ENCODE measurements around the gene RHOJ. TPM values are rescaled to one million over a fixed set of nuclear protein-coding genes. Genes with fewer than 3 reads are reported as not detected.

RHOJ gene
- total and polyA plus RNA-seq, 2 of the 8 experiments (the other 6 are each of a cell fraction or from before 2014, with no cell fraction given): 0.11 TPM; not detected in 1

DNA sequence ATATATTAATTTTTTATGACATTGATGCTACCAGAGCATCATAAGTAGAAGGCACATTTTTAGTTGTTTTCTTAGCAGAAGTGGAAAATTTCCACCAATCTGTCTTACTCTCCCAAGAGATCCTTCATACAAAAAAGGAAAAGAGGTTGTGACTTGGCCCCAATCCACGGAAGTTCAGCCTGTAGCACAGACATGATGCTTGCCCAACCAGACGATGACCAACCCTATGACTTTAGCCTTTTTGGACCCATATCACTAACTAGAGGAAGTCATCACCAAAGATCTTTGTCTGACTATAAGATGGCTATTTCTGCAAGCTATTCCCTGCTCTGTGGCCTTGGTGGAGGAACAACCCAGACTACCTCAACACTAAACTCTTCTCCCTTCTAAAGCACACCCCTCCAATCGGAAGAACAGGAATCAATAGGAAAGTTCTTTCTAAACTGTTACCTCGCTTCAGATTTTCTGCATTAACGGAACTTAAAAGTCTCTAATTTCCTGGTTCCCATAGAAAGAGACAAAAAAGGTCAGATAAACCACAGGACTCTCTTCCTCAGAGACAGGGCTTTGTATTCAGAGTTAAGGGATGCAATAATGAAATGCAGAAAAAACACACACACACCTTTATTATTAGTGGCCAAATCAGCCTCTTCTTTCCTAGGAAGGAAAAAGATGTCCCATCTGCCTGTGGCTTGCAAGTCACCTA lies 4.1 kb upstream of the RHOJ start (continued):
- TF ChIP-seq, protein P1, sequence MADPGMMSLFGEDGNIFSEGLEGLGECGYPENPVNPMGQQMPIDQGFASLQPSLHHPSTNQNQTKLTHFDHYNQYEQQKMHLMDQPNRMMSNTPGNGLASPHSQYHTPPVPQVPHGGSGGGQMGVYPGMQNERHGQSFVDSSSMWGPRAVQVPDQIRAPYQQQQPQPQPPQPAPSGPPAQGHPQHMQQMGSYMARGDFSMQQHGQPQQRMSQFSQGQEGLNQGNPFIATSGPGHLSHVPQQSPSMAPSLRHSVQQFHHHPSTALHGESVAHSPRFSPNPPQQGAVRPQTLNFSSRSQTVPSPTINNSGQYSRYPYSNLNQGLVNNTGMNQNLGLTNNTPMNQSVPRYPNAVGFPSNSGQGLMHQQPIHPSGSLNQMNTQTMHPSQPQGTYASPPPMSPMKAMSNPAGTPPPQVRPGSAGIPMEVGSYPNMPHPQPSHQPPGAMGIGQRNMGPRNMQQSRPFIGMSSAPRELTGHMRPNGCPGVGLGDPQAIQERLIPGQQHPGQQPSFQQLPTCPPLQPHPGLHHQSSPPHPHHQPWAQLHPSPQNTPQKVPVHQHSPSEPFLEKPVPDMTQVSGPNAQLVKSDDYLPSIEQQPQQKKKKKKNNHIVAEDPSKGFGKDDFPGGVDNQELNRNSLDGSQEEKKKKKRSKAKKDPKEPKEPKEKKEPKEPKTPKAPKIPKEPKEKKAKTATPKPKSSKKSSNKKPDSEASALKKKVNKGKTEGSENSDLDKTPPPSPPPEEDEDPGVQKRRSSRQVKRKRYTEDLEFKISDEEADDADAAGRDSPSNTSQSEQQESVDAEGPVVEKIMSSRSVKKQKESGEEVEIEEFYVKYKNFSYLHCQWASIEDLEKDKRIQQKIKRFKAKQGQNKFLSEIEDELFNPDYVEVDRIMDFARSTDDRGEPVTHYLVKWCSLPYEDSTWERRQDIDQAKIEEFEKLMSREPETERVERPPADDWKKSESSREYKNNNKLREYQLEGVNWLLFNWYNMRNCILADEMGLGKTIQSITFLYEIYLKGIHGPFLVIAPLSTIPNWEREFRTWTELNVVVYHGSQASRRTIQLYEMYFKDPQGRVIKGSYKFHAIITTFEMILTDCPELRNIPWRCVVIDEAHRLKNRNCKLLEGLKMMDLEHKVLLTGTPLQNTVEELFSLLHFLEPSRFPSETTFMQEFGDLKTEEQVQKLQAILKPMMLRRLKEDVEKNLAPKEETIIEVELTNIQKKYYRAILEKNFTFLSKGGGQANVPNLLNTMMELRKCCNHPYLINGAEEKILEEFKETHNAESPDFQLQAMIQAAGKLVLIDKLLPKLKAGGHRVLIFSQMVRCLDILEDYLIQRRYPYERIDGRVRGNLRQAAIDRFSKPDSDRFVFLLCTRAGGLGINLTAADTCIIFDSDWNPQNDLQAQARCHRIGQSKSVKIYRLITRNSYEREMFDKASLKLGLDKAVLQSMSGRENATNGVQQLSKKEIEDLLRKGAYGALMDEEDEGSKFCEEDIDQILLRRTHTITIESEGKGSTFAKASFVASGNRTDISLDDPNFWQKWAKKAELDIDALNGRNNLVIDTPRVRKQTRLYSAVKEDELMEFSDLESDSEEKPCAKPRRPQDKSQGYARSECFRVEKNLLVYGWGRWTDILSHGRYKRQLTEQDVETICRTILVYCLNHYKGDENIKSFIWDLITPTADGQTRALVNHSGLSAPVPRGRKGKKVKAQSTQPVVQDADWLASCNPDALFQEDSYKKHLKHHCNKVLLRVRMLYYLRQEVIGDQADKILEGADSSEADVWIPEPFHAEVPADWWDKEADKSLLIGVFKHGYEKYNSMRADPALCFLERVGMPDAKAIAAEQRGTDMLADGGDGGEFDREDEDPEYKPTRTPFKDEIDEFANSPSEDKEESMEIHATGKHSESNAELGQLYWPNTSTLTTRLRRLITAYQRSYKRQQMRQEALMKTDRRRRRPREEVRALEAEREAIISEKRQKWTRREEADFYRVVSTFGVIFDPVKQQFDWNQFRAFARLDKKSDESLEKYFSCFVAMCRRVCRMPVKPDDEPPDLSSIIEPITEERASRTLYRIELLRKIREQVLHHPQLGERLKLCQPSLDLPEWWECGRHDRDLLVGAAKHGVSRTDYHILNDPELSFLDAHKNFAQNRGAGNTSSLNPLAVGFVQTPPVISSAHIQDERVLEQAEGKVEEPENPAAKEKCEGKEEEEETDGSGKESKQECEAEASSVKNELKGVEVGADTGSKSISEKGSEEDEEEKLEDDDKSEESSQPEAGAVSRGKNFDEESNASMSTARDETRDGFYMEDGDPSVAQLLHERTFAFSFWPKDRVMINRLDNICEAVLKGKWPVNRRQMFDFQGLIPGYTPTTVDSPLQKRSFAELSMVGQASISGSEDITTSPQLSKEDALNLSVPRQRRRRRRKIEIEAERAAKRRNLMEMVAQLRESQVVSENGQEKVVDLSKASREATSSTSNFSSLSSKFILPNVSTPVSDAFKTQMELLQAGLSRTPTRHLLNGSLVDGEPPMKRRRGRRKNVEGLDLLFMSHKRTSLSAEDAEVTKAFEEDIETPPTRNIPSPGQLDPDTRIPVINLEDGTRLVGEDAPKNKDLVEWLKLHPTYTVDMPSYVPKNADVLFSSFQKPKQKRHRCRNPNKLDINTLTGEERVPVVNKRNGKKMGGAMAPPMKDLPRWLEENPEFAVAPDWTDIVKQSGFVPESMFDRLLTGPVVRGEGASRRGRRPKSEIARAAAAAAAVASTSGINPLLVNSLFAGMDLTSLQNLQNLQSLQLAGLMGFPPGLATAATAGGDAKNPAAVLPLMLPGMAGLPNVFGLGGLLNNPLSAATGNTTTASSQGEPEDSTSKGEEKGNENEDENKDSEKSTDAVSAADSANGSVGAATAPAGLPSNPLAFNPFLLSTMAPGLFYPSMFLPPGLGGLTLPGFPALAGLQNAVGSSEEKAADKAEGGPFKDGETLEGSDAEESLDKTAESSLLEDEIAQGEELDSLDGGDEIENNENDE (IDR thresholded peaks at IDR 0.05; ENCODE audit: insufficient replicate concordance, low read length): no peak
- TF ChIP-seq TEAD4 (IDR thresholded peaks at IDR 0.05; ENCODE audit: low read depth, low read length): no peak
- no peak for TF ChIP-seq YY1 (IDR thresholded peaks at IDR 0.05; ENCODE audit: low read depth, low read length)
- no peak for TF ChIP-seq HDAC6 (IDR thresholded peaks at IDR 0.05; ENCODE audit: low read depth, low read length)
- no peak for TF ChIP-seq CHD2 (IDR thresholded peaks at IDR 0.05; ENCODE audit: low read length)
- no peak for TF ChIP-seq KDM5A (IDR thresholded peaks at IDR 0.05; ENCODE audit: low read length)
- no peak for TF ChIP-seq CHD1 (IDR thresholded peaks at IDR 0.05; ENCODE audit: low read depth, low read length)
- no peak for TF ChIP-seq CEBPB (IDR thresholded peaks at IDR 0.05; ENCODE audit: low read depth, low read length)
- no peak for TF ChIP-seq EP300 (IDR thresholded peaks at IDR 0.05; ENCODE audit: borderline replicate concordance in 1 of 2, low read depth in 2 of 2, low read length in 2 of 2)
- TF ChIP-seq TAF7 (optimal IDR thresholded peaks at IDR 0.05; ENCODE audit: borderline replicate concordance, low read depth, low read length): no peak
- TF ChIP-seq POU5F1 (IDR thresholded peaks at IDR 0.05; ENCODE audit: low read depth, low read length): no peak
- no peak for TF ChIP-seq TBP (IDR thresholded peaks at IDR 0.05; ENCODE audit: low read depth, low read length)

Measured in H1 (cell line).